Measurements from ENCODE around the gene C5orf22. TPM values are rescaled to one million over a fixed set of nuclear protein-coding genes. Genes with fewer than 3 reads are reported as not detected.
"Not testable (repeated sequence)": the region's sequence is repeated elsewhere in the genome, so short reads cannot be mapped to it uniquely, and the experiment has no call there.

Gene C5orf22
- total RNA-seq, 6 donors from 2014 or later: 13.3 to 21.9 (median 17.9) TPM

DNA sequence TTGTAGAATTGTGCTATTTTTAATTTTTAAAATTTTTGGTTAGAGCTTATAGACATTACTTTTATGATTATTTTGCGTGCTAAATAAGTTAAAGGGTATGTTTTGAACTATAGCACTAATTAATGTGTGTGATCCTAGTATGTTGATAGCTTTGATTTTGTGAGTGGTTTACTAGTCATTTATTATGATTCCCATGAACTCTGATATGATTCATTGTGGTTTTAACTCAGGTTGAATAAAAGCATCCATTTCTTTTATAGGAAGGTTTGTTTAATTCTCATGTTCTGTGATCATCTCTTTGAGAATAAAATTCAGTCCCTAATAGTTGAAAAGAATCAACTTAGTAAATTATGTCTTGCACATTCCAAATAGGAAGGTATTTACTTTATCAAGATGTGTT lies 22.5 kb downstream of the C5orf22 start:
- TF ChIP-seq POLR2A (IDR thresholded peaks at IDR 0.05): no peak
- 100% methylated on average over 1 of the region's 1 CpG for WGBS, 2 donors
- H3K4me3 ChIP-seq: no peak overlapping the region
- H3K9me3 ChIP-seq: no peaks in the 10 kb centered on the region
- H3K27ac ChIP-seq: no peak overlapping the region
- ATAC-seq (ENCODE audit: low FRiP score in 2 of 2) (no peak), DNase-seq (no peak)
- H3K4me1 ChIP-seq: no peaks in the 10 kb centered on the region
- no peaks in the 10 kb centered on the region for H3K27me3 ChIP-seq
- peaks cover 9 to 62% (median 42%) of the 10 kb centered on the region in 4 donors for H3K36me3 ChIP-seq

DNA sequence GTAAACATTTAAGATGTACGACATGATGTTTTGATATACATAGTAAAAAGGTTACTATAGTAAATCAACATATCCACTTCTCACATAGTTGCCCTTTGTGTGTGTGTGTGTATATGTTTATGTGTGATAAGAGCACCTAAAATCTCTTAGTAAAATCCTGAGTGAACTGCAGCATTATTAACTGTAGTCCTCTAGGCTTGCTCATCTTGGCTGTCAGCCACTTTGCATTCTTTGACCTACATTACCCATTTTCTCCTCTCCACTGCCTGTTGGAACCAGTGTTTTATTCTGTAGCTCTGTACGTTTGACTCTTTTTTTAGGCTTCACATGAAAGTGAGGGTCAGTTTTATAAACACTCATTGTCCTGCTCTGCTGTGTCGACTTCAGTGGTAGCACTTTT lies 24.4 kb downstream of the C5orf22 start:
- no peak for ATAC-seq (ENCODE audit: low FRiP score in 2 of 2)
- Histone ChIP-seq H3K36me3 (peaks cover 9 to 55% (median 36%) of the 10 kb centered on the region in 4 donors), H3K4me1 (no peaks in the 10 kb centered on the region), H3K9me3 (no peaks in the 10 kb centered on the region), H3K27me3 (no peaks in the 10 kb centered on the region), H3K4me3 (no peak overlapping the region), H3K27ac (no peak overlapping the region)
- 87 to 91% methylated on average over 3 of the region's 3 CpGs for WGBS, 2 donors
- no peak for DNase-seq
- TF ChIP-seq, protein P1, sequence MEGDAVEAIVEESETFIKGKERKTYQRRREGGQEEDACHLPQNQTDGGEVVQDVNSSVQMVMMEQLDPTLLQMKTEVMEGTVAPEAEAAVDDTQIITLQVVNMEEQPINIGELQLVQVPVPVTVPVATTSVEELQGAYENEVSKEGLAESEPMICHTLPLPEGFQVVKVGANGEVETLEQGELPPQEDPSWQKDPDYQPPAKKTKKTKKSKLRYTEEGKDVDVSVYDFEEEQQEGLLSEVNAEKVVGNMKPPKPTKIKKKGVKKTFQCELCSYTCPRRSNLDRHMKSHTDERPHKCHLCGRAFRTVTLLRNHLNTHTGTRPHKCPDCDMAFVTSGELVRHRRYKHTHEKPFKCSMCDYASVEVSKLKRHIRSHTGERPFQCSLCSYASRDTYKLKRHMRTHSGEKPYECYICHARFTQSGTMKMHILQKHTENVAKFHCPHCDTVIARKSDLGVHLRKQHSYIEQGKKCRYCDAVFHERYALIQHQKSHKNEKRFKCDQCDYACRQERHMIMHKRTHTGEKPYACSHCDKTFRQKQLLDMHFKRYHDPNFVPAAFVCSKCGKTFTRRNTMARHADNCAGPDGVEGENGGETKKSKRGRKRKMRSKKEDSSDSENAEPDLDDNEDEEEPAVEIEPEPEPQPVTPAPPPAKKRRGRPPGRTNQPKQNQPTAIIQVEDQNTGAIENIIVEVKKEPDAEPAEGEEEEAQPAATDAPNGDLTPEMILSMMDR (IDR thresholded peaks at IDR 0.05): no peak
- no peak for TF ChIP-seq POLR2A (IDR thresholded peaks at IDR 0.05)
- no peak for TF ChIP-seq POLR2AphosphoS5 (IDR thresholded peaks at IDR 0.05)
- no peak for TF ChIP-seq EP300 (IDR thresholded peaks at IDR 0.05)

DNA sequence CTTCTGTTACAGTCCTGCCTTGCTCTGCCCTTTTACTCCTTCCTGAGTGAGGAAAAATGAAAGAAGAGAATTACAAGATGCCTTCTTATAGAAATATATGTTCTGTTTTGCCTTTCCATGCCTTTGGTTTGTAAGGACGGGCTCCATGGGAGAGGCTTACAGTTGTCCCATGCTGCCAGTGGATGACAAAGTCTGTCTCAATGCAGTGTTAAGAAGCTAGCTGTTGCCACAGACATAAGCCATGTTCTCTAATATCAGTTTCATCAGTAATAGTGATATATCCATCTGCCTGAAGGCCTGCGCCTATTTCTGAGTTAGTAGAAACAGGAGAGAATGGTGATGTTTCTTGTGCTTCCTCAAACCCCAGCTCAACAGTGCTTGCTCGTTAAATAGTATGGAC lies 27.8 kb downstream of the C5orf22 start:
- no peaks in the 10 kb centered on the region for H3K4me1 ChIP-seq
- WGBS, 2 donors: 91 to 95% methylated on average over 3 of the region's 3 CpGs
- no peaks in the 10 kb centered on the region for H3K27me3 ChIP-seq
- no peaks in the 10 kb centered on the region for H3K9me3 ChIP-seq
- no peak overlapping the region for H3K27ac ChIP-seq
- ATAC-seq (ENCODE audit: low FRiP score in 2 of 2) (no peak), DNase-seq (no peak)
- TF ChIP-seq POLR2A (IDR thresholded peaks at IDR 0.05) (no peak), POLR2AphosphoS5 (IDR thresholded peaks at IDR 0.05) (no peak), EP300 (IDR thresholded peaks at IDR 0.05) (no peak)
- TF ChIP-seq, protein P1 (IDR thresholded peaks at IDR 0.05): no peak
- H3K36me3 ChIP-seq: peaks cover 2 to 20% (median 12%) of the 10 kb centered on the region in 4 donors
- H3K4me3 ChIP-seq: no peak overlapping the region

DNA sequence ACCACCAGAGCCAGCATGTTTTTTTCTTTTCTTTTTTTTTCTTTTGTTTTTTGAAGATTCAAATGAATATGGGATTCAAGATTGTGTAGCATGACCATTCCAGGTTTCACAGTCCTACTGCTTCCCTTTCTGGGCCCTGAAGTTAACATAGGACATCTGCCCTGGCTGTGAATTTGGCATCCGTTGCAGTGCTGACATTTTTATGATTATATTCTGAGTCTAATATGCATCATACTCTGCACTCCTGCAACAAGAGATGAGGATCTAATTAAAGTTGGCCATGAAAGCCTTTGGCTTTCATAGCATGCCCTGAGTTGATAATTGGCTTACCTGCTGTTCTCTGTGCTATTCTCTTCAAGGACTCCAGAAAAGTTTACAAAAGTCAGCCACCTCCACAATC lies 29.8 kb downstream of the C5orf22 start:
- Histone ChIP-seq H3K4me3 (no peak overlapping the region), H3K9me3 (peaks cover 0 to 5% (median 0%) of the 10 kb centered on the region in 4 donors), H3K27ac (no peak overlapping the region), H3K4me1 (no peaks in the 10 kb centered on the region), H3K36me3 (peaks cover 0 to 4% (median 2%) of the 10 kb centered on the region in 4 donors), H3K27me3 (no peaks in the 10 kb centered on the region)
- TF ChIP-seq EP300 (IDR thresholded peaks at IDR 0.05) (no peak), POLR2AphosphoS5 (IDR thresholded peaks at IDR 0.05) (no peak), POLR2A (IDR thresholded peaks at IDR 0.05) (no peak)
- TF ChIP-seq, protein P1 (IDR thresholded peaks at IDR 0.05): no peak
- DNase-seq (no peak), ATAC-seq (ENCODE audit: low FRiP score in 2 of 2) (no peak)
- WGBS, 2 donors: 75 to 90% methylated on average over 1 of the region's 1 CpG

DNA sequence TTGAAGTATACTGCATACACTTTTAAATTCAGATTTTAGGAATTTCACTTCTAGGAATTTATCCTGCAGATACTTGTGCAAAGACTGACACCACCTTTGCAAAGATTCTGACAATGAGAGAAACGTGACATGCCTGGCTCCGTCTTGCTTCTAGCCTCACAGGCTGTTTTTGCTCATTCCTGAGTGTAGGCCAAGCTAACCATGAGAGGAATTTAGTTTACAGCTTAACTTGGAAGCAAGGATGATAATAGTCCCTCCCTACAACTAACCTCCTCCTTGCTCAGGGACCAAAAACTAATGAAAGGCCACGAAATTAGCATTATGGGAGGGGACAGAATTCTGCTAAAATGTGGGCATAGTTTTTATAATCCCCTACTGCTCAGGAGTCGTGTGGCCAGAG lies 31.1 kb downstream of the C5orf22 start:
- 62 to 69% methylated on average over 4 of the region's 4 CpGs for WGBS, 2 donors
- H3K4me3 ChIP-seq: no peak overlapping the region
- H3K27me3 ChIP-seq: no peaks in the 10 kb centered on the region
- H3K27ac ChIP-seq: no peak overlapping the region
- H3K4me1 ChIP-seq: no peaks in the 10 kb centered on the region
- no peak for ATAC-seq (ENCODE audit: low FRiP score in 2 of 2)
- no peaks in the 10 kb centered on the region for H3K36me3 ChIP-seq
- peaks cover 0 to 5% (median 0%) of the 10 kb centered on the region in 4 donors for H3K9me3 ChIP-seq
- TF ChIP-seq, protein P1 (IDR thresholded peaks at IDR 0.05): no peak
- TF ChIP-seq EP300 (IDR thresholded peaks at IDR 0.05) (no peak), POLR2A (IDR thresholded peaks at IDR 0.05) (no peak), POLR2AphosphoS5 (IDR thresholded peaks at IDR 0.05) (no peak)
- DNase-seq: no peak

DNA sequence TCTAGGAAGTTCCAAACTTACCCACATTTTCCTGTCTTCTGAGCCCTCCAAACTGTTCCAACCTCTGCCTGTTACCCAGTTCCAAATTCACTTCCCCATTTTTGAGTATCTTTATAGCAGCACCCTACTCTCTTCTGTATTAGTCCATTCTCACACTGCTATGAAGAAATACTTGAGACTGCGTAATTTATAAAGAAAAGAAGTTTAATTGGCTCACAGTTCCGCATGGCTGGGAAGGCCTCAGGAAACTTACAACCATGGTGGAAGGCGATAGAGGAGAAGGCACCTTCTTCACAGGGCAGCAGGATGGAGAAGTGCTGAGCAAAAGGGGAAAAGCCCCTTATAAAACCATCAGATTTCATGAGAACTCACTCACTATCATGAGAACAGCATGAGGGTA lies 34.3 kb downstream of the C5orf22 start:
- WGBS, 2 donors: 48 to 75% methylated on average over 3 of the region's 3 CpGs
- not testable (repeated sequence) for H3K36me3 ChIP-seq; H3K27ac ChIP-seq; DNase-seq; ATAC-seq (ENCODE audit: low FRiP score in 2 of 2); H3K27me3 ChIP-seq; H3K4me1 ChIP-seq; H3K4me3 ChIP-seq; H3K9me3 ChIP-seq

Measured in upper lobe of left lung (tissue), 6 donors.